C4-2B (cell line): Measurements from ENCODE around the gene NTRK3.

ENCODE experiments used
- H3K27ac ChIP-seq: fragments of 450-650 bp; 2 replicates; pipeline ENCODE4 v1.5.1; 2017
- ZFX ChIP-seq: fragments of 450-650 bp; IDR thresholded peaks from 2 replicates; pipeline ENCODE4 v1.6.1; 2017
- TF ChIP-seq, protein P1 (sequence below): fragments of 450-650 bp; conservative IDR thresholded peaks from 2 replicates; pipeline ENCODE4 v1.5.1; 2017; ENCODE audit warnings: mild to moderate bottlenecking

Gene NTRK3

GRCh38 chr15:88209111-88209510 lies 47.4 kb downstream of the NTRK3 start:
- H3K27ac ChIP-seq, result no peak overlapping the region

GRCh38 chr15:88208396-88208795 lies 48.1 kb downstream of the NTRK3 start:
- no peak for TF ChIP-seq ZFX
- TF ChIP-seq, protein P1, sequence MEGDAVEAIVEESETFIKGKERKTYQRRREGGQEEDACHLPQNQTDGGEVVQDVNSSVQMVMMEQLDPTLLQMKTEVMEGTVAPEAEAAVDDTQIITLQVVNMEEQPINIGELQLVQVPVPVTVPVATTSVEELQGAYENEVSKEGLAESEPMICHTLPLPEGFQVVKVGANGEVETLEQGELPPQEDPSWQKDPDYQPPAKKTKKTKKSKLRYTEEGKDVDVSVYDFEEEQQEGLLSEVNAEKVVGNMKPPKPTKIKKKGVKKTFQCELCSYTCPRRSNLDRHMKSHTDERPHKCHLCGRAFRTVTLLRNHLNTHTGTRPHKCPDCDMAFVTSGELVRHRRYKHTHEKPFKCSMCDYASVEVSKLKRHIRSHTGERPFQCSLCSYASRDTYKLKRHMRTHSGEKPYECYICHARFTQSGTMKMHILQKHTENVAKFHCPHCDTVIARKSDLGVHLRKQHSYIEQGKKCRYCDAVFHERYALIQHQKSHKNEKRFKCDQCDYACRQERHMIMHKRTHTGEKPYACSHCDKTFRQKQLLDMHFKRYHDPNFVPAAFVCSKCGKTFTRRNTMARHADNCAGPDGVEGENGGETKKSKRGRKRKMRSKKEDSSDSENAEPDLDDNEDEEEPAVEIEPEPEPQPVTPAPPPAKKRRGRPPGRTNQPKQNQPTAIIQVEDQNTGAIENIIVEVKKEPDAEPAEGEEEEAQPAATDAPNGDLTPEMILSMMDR, result no peak
- no peak overlapping the region for H3K27ac ChIP-seq

More at GRCh38 chr15:88209111-88209510, 47.4 kb downstream of the NTRK3 start:
- TF ChIP-seq, protein P1, result no peak

- TF ChIP-seq, protein P1, result no peak
- no peak for TF ChIP-seq ZFX
- H3K27ac ChIP-seq, result no peak overlapping the region
Measured at GRCh38 chr15:88207565-88207964, 49.0 kb downstream of the NTRK3 start.

GRCh38 chr15:88204584-88204983 lies 52.0 kb downstream of the NTRK3 start:
- H3K27ac ChIP-seq, result no peak overlapping the region
- TF ChIP-seq, protein P1, result no peak
- no peak for TF ChIP-seq ZFX

GRCh38 chr15:88202231-88202630 lies 54.3 kb downstream of the NTRK3 start:
- TF ChIP-seq ZFX, result no peak
- TF ChIP-seq, protein P1, result no peak
- no peak overlapping the region for H3K27ac ChIP-seq

GRCh38 chr15:88201207-88201606 lies 55.3 kb downstream of the NTRK3 start:
- TF ChIP-seq, protein P1, result no peak
- no peak for TF ChIP-seq ZFX
- H3K27ac ChIP-seq, result no peak overlapping the region

DNA sequence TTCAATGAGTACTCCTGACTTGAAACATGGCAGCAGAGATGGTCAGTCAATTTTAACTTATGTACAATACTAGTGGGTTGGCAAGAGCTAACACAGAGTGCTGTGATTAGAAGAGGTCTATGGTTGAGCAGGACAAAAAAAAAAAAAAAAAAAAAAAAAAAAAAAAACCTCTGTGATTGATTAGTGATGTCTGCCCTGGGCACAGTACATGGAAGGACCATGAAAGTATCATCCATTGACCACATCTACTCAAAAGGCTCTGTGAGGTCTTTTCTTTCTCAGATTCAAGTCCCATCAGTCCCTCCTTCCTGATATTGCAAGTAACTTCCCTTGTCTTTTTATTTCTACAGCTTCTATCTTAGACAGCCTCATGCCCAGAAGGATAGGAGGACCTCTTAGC lies 59.6 kb downstream of the NTRK3 start:
- TF ChIP-seq, protein P1, result no peak
- TF ChIP-seq ZFX, result no peak
- H3K27ac ChIP-seq, result no peak overlapping the region
